ENCODE results near the gene CANT1.

CANT1 gene

DNA sequence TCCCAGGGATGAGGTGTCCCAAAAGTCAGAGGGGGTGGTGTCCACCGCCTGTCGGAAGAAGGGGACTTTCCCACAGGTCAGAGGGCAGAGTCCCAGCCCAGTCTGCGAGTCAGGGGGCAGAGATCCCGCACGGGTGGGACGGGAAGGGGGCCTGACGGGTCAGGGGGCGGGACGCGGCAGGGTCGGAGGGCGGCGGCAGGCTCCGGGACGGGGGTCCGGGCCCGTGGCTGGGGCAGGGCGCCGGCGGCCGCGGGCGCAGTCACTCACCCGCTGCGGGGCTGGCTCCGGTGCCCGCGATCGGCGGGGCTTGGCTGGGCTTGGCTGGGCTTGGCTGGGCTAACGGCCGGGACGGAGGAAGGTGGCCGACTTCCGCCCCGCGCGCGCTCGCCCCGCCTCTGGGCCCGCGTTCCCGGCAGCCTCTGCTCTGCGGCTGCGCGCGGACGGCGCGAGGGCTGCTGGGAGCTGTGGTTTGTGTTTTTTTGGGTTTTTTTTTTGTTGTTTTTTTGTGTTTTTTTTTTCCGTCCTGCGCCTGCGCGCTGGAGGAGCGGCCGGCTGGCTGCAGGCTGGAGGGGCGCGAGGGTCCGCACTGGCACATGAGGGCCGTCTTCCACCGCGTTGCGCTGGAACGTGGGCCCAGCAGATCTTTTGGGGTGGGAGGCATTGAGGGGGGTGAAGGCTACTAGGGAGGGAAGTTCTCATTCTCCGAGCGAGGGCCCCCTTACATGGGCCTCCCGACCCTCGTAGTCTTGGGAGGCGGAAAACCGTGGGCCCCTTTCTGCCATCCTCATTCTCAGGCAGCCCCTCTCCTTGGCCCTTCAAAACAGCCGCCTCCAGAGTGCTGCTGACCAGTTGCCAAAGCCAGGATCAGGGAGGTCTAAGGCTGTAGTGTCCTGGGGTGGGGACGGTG, at the start of gene CANT1:
Gene CANT1, minus strand, starts transcription at position 368 of the 907 bp plus-strand sequence. CDS start 12,142 bp downstream, outside the sequence.
- peak; percentile 75 for DNase-seq

DNA sequence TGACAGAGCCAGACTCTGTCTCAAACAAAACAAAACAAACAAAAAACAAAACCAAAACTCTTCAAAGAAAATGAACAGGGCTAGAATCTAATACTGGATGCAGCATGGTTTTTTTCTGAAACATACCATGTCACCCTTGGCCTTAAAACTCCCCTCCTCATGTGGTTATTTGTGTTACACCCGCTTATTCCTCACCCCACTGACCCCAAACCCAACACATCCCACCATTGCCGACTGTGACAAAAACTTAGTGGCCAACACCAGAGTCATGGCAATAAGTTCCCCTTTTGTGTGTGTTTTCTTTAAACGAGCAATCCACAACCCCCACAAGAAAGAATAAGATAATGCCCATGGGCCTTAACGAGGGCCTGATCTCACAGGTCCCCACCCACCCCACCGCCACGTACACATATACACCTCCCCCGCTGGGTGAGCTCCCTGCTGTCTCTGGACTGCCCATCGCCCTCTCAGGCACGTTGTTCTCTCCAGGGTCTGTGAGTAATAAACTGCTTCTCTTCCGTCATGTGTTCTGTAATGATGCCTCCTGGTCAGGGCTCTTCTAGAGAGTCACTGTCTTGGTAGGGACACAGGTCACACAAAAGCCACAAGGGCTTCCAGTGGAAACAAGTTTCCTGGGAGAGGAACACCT, 48.3 kb upstream of the CANT1 start:
- no peak for DNase-seq

DNA sequence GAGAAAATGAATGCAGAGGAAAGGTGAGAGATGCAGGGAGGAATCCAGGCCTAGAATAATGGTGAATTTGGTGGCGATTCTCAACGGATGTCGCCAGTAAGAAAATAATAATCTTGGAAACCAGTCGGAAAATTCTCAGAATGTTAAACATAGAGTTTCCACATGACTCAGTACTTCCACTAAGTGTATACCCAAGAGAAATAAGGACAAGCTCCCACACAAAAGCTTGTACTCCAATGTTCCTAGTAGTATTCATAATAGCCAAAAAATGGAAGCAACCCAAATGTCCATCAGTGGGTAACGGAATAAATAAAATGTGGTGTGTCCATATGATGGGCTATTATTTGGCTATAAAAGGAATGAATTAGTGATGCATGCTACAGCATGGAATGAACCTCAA, 45.6 kb upstream of the CANT1 start:
- DNase-seq: no peak

DNA sequence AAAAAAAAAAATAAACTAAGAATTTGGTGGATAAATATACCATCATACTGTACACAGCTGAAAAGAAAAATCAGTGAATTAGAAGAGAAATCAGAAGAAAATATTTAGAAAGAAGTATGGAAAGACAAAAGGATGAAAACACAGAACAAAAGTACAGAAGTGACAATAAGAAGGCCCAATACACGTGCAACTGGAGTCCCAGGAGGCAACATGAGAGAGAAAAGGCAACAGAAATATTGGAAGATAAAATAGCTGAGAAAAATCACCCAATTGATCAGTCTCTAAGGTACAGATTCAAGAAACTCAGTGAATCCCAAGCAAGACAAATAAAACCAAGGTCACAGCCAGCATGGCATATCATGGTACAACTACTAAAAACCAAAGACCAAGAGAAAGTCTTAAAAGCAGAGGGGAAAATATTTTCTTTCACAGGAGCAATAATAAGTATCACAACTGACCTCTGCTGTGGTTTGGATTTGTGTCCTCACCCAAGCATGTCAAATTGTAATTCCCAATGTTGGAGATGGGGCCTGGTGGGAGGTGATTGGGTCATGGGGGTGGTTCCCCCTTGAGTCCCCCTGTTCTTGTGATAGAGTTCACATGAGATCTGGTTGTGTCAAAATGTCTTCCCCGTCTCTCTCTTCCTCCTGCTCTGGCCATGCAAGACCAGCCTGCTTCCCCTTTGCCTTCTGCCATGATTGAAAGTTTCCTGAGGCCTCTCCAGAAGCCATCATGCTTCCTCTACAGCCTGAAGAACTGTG, 44.8 kb upstream of the CANT1 start:
- no peak for DNase-seq

DNA sequence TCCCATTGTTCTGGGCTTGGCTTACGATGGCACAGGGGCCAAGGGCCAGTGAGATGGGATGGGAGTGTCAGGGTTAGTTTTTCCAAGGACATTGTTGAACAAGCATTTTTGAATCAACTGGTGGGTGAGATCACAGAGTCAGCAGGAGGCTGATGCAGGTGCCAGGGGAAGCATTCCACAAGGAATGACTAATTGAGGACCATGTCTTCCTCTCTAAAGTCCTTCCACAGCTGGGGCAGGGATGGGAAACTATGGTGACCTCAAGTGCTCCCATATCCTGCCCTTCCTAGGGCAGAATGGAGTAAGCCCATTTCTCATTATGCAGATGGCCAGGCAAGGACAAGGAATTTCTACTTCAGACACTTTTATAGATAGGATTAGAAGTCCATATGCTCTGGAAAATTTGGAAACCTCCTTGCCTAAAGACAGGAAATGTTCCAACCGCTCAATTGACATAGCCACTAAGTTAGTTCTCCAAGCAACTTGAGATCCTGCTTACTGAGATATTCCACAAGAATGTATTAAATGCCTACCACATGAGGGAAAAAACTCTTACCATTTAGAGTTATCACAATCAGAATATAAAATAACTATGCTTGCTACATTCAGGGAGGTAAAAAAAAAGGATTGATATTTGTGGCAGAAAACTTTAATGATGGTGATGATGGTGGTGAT, 43.8 kb upstream of the CANT1 start:
- DNase-seq: no peak

DNA sequence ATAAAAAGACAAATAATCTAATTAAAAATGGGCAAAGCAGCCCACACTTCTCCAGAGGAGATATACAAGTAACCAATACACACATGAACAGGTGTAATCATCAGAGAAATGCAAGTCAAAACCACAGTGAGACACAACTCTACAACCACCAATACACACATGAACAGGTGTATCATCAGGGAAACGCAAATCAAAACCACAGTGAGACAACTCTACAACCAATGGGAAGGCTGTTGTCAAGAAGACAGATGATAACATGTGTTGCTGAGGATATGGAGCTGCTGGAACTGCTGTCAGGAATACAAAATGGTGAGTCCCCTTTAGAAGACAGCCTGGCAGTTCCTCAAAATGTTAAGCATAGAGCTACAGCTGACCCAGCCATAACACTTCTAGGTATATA, 42.6 kb upstream of the CANT1 start:
- DNase-seq: no peak

DNA sequence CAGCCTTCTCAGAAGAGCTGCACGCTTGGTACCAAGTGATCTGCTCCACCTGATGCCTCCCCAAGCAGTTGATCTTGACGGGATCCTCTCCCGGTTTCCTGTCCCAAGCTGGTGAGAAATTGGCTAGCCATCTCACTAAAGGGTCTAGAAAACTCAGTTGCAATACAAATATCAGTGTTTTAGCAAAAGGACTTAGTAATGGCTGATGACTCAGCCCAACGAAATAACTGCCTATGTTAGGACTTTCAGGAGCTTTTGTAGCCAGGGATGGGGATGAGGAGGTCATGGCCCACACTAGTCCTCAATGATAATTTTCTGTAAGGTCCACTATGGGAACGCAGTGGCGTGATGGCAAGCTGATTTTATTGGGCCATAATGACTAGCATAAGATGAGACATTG, 41.7 kb upstream of the CANT1 start:
- no peak for DNase-seq

DNA sequence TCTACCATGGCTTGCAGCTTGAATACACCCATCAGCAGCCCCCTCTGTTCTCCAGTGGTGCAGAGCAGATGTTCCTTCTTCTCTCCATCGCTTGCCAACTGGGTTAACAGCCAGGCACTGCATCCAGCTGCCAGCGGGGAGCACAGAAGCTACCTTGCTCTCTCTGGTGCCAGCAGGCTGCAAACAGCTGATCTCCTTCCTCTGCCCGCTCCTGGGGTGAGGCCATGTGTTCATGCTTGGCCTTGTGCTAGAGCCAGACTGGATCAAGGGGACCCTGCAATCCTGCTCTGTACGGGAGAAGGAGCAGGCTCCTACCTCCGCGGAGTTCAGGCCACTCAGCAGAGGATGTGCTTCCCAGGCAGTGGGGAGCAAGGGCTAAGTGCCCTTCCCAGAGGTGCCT, 41.0 kb upstream of the CANT1 start:
- no peak for DNase-seq

DNA sequence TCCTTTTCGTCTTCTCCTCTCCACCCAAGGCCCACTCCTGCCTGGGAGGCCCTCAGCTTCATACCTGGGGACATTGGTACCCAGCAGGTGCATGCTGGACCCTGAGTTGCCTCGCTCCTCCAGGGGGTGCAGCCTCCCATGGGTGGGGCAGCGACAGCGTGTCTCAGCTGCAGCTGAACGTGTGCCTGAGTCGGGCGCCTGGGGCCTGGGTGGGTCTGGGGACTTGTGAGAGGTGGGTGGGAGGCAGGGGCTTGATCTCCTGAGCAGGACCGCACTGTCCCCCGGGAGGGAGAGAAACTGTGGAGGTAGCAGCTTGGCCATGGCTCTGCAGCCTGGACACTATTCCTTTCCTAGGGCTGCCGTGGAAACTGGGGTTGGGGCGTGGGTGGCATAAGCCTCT, 40.3 kb upstream of the CANT1 start:
- no peak for DNase-seq

DNA sequence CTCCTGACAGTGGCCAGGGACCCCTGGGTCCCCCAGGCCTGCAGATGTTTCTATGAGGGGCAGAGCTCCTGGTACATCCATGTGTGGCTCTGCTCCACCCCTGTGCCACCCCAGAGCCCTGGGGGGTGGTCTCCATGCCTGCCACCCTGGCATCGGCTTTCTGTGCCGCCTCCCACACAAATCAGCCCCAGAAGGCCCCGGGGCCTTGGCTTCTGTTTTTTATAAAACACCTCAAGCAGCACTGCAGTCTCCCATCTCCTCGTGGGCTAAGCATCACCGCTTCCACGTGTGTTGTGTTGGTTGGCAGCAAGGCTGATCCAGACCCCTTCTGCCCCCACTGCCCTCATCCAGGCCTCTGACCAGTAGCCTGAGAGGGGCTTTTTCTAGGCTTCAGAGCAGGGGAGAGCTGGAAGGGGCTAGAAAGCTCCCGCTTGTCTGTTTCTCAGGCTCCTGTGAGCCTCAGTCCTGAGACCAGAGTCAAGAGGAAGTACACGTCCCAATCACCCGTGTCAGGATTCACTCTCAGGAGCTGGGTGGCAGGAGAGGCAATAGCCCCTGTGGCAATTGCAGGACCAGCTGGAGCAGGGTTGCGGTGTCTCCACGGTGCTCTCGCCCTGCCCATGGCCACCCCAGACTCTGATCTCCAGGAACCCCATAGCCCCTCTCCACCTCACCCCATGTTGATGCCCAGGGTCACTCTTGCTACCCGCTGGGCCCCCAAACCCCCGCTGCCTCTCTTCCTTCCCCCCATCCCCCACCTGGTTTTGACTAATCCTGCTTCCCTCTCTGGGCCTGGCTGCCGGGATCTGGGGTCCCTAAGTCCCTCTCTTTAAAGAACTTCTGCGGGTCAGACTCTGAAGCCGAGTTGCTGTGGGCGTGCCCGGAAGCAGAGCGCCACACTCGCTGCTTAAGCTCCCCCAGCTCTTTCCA, 39.5 kb upstream of the CANT1 start:
- no peak for DNase-seq

DNA sequence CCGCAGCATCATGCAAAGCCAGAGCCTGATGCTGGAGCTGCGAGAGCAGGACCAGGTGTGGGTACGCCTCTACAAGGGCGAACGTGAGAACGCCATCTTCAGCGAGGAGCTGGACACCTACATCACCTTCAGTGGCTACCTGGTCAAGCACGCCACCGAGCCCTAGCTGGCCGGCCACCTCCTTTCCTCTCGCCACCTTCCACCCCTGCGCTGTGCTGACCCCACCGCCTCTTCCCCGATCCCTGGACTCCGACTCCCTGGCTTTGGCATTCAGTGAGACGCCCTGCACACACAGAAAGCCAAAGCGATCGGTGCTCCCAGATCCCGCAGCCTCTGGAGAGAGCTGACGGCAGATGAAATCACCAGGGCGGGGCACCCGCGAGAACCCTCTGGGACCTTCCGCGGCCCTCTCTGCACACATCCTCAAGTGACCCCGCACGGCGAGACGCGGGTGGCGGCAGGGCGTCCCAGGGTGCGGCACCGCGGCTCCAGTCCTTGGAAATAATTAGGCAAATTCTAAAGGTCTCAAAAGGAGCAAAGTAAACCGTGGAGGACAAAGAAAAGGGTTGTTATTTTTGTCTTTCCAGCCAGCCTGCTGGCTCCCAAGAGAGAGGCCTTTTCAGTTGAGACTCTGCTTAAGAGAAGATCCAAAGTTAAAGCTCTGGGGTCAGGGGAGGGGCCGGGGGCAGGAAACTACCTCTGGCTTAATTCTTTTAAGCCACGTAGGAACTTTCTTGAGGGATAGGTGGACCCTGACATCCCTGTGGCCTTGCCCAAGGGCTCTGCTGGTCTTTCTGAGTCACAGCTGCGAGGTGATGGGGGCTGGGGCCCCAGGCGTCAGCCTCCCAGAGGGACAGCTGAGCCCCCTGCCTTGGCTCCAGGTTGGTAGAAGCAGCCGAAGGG, 38.6 kb upstream of the CANT1 start:
- no peak for DNase-seq

DNA sequence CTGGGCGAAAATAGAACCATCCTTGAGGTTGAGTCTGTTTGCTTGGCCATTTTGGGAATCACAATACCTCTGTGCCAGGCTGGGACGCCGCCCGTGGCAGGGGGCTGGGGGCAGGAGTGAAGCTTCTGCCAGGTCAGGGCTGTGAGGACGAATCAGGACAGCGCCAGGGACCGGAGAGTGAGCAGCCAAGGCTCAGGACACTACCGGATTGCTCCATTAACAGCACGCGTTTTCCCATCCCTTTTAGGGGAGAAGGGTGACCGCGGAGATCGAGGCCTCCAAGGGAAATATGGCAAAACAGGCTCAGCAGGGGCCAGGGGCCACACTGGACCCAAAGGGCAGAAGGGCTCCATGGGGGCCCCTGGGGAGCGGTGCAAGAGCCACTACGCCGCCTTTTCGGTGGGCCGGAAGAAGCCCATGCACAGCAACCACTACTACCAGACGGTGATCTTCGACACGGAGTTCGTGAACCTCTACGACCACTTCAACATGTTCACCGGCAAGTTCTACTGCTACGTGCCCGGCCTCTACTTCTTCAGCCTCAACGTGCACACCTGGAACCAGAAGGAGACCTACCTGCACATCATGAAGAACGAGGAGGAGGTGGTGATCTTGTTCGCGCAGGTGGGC, 37.8 kb upstream of the CANT1 start:
- DNase-seq: no peak

DNA sequence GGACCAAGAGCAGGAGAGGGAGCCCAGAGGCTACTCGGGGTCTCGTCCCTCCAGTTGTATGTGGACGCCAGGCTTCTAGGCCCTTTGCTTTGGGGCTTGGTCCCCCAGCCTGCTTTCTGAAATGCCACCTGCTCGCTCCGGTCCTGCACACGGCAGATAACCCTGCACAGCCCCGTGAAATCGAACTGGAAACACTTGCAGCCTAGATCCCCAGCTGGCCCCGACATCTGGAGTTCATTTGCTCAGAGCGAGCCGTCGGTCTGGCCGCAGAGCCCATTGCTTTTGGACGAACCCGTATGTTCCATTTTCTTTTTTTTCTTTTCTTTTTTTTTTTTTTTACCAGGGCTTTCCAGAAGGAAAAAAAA, 37.3 kb upstream of the CANT1 start:
- DNase-seq: no peak

DNA sequence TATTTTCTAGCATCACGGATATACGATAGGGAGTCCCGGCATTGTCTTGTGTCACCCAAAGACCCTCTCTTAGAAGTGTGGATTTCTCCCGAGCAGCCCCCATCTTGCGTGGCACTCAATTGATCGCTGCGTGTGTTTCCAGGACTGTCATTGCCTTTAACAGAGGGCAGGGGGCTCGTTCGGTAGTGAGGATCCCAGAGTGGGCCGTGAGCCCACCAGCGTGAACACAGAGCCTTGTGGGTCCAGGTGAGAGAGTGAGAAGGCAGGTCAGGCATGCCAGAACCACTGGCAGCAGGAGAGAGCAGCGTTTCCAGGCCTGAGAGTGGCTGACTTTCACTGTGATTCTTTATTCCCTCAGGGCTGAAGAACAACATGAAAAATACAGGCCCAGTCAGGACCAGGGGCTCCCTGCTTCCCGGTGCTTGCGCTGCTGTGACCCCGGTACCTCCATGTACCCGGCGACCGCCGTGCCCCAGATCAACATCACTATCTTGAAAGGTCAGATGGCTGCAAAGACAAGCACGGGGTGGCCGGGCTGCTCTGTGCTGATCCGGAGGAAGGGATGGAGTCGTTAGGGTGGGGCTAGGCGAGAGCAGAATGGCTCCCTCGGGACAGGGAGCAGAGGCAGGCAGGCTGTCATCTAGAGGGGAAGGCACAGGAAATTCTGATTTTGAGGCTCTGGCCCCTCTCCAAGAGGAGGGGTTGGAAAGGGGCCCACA, 36.8 kb upstream of the CANT1 start:
- DNase-seq: no peak

DNA sequence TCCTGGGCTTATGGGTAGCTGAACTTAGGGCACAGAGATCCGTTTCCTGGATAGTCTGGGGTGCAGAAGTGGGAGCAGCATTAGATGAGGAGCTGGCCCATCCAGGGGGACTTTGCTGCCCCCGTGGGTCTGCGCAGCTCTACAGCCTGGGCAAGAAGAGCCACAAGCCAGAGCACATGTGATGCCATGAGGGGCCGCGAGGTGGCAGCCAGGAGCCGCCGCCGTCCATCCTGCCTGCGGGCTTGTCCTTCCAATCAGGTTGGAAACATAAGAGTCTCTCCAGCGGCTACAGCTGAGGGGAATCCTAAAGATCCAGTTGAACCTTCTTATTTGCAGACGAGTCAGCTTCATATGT, 36.3 kb upstream of the CANT1 start:
- DNase-seq: peak; percentile 37

DNA sequence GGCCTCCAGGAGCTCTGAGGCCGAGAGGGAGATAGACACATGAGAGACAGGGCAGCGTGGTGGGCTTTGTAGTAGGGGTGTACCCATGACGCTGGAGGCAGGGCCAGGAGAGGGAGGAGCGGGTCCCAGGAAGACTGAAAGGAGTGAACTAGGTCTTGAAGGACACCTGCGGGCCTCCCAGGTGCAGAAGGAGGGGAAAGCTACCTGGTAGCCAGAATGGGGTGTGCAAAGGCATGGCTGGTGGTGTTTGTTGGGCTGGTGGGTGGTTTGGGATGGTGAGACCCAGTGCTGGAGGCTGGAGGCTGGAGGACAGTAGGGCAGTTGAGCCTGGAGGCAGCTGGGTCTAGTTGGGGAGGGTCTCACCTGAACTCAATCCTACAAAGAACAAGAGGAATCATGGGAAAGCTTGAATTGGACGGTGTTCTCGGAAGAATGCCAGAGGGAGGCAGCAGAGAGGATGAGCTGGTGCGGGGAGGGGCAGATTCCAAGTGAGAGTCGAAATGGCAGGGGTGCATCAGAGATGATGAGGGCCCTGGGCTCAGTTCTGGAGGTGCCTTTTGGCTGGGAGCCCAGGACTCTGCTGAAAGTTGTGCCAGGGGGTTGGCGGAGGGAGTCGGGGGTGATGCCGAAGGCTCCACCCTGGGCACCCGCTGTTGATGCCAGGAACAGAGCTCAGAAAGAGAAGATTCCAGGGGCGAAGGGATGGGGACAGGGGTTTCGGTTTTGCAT, 35.6 kb upstream of the CANT1 start:
- DNase-seq: no peak

DNA sequence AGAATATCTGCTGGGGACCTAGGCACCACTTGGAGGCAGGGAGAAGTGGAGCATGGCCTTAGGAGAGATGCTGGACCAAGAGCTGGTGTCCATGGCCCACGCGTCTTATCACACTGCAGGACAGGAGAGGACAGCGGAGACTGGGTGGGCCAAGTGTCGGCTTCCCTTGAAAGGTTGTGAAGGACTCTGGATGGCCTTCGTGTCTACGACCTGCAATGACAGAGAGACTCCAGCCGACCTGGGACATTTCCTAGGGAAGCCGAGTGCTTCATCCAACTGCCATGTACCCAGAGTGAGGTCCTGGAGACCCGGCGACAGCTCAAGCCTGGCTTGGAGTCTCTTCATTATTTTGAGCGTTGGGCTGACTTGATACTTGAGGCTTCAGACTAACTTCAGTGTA, 34.9 kb upstream of the CANT1 start:
- no peak for DNase-seq

DNA sequence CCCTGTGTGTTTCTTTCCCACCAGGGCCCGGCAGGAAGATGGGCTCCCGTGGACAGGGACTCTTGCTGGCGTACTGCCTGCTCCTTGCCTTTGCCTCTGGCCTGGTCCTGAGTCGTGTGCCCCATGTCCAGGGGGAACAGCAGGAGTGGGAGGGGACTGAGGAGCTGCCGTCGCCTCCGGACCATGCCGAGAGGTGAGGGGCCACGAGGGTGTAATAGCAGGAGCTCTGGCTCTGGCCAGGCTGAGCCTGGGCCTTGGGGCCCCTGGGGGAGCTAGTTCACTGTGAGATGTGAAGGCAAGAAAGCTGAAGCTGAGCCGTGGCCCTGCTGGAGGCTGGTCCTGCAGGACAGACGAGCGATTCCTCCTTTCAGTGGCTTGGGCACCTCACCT, 34.4 kb upstream of the CANT1 start:
- DNase-seq: no peak
